GM21529 (cell line): ENCODE measurements around the gene PRRC2A.
"Not testable (repeated sequence)": the region's sequence is repeated elsewhere in the genome, so short reads cannot be mapped to it uniquely, and the experiment has no call there.

Source experiments
- ATAC-seq: cut with Tn5 transposase; IDR thresholded peaks from one replicate; pipeline ENCODE4 v1.9.1; 2021; ENCODE audit not compliant: unreplicated experiment

PRRC2A gene

GRCh38 chr6:31585491-31585890, 35.0 kb upstream of the PRRC2A start:
- ATAC-seq = no peak

DNA sequence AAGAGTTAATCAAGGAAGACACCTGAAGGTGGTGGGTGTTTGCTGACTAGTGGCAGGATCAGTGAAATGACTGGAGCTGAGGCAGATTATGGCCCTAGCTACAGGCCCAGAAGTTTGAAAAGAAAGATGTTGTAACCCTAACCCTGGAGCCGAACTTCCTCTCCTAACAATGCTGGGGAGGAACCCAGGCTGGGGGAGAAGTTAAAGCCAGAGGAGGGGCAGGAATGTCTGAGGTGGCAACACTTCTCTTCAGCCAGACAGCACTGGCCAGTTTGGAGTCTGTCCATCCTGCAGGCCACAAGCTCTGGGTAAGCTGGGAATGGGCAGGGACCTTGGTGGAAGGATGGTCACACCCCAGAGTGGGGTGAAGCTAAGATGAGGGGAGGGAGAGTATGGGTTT, 34.5 kb upstream of the PRRC2A start, which contains the start of gene LST1:
TSS of gene LST1 (plus strand) at position 270 of the 400 bp plus-strand sequence. CDS start 1,023 bp downstream, outside the sequence.
- ATAC-seq = no peak

- ATAC-seq = no peak
These were observed 33.8 kb upstream of the PRRC2A start for GRCh38 chr6:31586599-31587281.

DNA sequence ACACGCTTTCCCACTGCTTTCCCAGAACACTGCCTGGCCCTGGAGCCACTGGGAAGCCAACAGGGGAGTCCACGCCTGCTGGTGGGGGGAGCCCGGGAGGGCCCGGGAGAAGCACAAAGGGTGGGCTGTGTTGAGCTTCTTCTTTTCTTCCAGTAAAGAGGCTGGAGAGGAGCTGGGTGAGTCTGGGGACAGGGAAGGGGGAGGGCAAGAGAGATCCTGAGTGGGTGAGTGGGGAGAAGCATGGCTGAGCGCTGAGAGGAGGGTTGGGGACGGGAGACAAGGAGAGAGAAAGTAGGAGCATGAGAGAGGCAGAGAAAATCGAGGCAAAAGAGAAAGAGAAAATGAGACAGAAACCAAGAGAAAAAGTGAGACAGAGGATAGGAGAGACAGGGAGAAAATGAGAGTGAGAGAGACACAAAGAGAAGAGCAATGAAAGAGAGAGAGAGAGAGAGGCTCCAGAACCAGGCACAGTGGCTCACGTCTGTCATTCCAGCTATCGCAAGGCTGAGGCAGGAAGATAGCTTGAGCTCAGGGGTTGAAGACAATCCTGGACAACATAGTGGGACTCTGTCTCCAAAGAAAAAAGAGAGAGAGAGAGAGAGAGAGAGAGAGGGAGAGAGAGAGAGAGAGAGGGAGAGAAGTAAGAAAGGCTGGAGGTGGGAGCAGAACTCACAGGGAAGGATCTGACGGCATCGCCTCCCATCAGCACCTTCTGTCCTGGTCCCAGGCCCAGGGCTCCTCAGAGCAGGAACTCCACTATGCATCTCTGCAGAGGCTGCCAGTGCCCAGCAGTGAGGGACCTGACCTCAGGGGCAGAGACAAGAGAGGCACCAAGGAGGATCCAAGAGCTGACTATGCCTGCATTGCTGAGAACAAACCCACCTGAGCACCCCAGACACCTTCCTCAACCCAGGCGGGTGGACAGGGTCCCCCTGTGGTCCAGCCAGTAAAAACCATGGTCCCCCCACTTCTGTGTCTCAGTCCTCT, 32.4 kb upstream of the PRRC2A start:
- ATAC-seq = no peak

DNA sequence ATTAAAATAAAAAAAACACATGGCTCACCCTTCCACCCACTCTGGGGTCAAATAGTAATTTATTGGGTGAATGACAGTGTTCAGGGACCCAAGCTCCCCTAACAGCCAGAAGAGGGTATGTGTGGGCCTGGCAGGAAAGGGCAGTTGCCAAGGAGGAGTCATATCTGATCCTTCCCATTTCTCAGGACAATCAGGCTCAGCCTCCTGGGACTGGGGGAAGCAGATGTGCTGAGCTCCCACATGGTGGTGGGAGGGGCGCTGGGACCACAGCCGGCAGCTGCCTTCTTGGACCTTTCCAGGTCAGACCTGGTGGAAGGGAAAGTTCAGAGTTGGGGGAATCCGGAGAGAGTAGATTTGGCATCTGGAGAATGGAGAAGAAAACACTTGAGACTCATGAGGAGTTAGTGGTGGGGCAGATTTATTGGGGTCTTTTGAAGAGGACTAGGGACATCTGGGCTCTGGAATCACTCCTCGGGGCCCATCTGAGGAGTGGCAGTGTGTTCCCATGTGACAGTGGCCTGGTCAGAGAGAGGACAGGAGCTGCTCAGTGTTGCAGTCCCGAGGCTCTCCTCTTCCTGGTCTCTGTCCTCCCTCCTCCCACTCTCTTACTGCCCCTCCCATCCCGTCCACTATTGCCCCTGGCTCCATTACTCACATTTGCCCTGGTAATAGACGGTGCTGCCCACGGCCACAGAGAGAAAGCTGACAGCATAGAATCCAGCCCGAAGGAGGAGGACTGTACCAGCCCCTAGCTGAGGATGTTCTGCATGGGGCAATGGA, 31.5 kb upstream of the PRRC2A start:
- ATAC-seq = no peak

- ATAC-seq = not testable (repeated sequence)
These were observed 29.8 kb upstream of the PRRC2A start for GRCh38 chr6:31590691-31591090.

DNA sequence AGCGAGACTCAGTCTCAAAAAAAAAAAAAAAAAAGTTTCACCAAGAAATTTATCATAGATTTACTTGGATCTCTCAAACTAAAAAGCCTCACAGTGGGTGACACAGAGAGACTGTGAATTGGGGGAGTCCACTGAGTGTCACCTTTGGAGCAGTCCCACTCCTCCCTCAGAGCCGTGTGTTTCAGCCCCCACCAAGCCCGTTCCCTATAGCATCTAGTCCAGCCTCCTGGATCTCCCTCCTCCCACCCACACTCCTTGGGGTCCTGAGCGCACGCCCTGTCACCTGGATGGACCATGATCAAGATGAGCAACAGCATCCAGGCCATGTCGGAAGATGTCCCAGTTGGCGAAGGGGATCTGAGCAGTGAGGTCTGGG, 28.1 kb upstream of the PRRC2A start:
- ATAC-seq = no peak

GRCh38 chr6:31597006-31597405, 23.5 kb upstream of the PRRC2A start:
- no peak for ATAC-seq

DNA sequence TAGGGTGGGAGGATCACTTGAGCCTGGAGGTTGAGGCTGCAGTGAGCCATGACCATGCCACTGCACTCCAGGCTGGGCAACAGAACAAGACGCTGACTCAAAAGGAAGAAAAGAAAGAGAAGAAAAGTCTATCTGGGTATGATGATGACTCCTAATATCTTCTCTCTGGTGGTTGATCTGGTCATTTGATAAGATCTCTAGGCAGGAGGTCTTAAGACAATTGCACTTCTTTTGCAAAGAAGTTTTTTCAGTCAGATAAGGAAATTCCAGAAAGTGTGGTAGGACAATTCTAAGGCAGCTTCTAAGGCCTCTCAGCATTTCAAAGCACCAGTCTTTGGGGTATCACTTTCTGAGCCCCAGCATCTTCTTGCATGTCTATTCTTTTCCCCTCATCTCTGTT, 13.2 kb upstream of the PRRC2A start:
- ATAC-seq = no peak

DNA sequence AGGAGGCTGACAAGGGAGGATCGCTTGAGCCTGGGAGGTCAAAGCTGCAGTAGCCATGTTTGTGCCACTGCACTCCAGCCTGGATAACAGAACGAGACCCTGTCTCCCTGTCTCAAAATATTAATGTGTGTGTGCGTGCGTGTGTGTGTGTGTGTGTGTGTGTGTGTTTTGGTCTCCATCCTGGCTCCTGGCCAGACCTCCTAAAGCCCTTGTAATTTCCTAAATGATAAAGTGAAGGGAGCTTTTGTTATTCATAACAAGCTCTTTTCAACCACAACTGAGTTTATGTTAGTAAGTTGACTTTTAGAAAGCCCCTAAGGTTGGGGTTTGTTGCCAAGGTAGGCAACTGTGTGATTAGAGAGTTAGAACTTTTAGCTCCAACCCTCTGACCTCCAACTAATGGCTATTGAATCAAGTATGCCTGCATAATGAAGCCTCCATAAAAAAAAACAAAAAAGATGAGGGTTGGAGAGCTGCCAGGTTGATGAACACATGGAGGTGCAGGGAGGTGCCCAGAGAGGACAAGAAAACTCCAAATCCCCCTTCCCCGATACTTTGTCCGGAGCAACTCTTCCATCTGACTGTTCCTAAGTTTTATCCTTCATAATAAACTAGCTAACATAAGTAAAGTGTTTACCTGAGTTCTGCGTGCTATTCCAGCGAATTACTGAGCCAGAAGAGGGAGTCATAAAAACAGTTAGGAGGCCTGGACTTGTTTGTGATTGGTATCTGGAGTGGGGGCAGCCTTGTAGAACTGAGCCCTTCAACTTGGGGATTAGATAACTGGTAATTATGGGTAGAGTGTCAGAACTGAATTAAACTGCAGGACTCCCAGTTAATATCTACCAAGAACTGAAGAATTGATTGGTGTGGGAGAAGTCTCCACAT, 10.8 kb upstream of the PRRC2A start:
- ATAC-seq = no peak

- no peak for ATAC-seq
These were observed 9.5 kb upstream of the PRRC2A start for GRCh38 chr6:31610968-31611367.

GRCh38 chr6:31614075-31614619, 6.4 kb upstream of the PRRC2A start:
- no peak for ATAC-seq

GRCh38 chr6:31614684-31615578, 5.6 kb upstream of the PRRC2A start, which contains the start of gene AIF1:
Gene AIF1, plus strand, starts transcription at chr6:31615234. Its CDS starts 96 bp downstream, at chr6:31615330.
- ATAC-seq = no peak

DNA sequence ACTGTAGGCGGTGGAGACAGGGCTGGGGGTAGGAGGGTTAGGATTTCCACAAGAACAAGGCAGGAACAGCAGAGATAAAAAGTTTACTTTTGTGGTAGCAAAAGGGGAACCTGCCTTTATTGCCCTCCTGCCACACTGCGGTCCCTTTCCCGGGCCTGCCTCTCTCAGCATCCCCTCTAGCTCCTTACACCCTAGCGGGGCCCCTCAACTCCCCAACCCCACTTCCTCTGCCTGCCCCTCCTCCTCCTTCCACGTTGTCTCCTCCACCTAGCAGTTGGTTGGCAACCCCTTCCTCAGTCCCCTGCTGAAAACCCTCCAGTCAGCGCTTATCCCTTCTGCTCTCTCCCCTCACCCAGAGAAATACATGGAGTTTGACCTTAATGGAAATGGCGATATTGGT, 4.8 kb upstream of the PRRC2A start:
- no peak for ATAC-seq

- no peak for ATAC-seq
These were observed 3.5 kb upstream of the PRRC2A start for GRCh38 chr6:31617010-31617409.

GRCh38 chr6:31619805-31620585, 520 bp upstream of the PRRC2A start:
- peak; percentile 77 for ATAC-seq

DNA sequence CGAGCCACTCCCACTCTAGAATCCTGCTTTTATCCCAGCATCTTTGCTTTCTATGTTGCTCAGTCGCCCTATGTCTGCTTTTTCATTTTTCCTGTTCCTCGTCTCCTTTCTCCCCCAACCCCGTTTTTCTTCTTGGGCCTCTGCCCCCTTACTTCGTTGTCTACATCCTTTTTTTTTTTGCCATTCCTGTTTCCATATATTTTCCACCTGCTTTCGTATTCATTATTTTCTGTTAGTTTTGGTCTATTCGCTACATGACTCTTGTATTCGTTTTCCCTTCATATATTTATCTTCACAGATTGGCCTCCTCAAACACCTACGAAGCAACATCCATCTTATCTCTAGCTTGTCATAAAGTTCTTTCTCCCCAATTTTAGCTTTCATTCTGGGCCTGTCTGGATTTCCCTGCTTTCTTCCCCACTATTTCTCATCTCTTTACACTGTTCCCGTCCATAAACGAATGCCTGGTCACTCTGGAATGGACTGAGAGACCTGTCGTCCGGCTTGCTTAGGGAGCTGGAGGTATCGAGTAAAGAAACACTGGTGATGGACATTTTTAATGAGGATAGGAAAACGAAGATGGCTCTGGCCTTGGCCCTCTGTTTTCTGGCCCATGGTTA, 915 bp downstream of the PRRC2A start:
- no peak for ATAC-seq

GRCh38 chr6:31621991-31622390, 1.5 kb downstream of the PRRC2A start:
- ATAC-seq = no peak
